GM19463 (cell line): ENCODE results near the gene TMED7.

Source experiments
- ATAC-seq: cut with Tn5 transposase; IDR thresholded peaks from one replicate; pipeline ENCODE4 v1.9.1; 2021; ENCODE audit warnings: mild to moderate bottlenecking, moderate library complexity; ENCODE audit not compliant: unreplicated experiment

TMED7 gene

GRCh38 chr5:115585265-115585664, 40.6 kb downstream of the TMED7 start:
- ATAC-seq: no peak

DNA sequence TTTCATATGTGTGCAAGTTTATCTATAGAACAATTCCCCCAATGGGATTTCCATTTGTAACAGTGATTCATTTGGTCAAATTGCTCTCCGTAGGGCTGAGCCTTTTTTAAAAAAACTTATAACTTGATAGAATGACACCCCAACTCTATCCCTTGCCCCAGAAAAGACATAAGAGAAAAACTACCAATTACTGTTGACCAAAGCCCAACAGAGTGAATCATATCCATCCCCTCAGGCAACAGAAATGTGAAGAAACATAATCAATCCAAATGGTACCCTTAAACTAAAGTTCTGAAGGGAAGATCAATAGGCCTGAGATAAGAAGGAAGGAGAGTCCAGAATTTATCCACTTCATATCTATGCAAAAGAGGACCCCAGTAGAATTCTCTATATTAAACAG, 41.3 kb downstream of the TMED7 start:
- no peak for ATAC-seq

- ATAC-seq: no peak
These were observed 42.4 kb downstream of the TMED7 start for GRCh38 chr5:115583474-115583873.

- no peak for ATAC-seq
These were observed 44.9 kb downstream of the TMED7 start for GRCh38 chr5:115580941-115581340.

DNA sequence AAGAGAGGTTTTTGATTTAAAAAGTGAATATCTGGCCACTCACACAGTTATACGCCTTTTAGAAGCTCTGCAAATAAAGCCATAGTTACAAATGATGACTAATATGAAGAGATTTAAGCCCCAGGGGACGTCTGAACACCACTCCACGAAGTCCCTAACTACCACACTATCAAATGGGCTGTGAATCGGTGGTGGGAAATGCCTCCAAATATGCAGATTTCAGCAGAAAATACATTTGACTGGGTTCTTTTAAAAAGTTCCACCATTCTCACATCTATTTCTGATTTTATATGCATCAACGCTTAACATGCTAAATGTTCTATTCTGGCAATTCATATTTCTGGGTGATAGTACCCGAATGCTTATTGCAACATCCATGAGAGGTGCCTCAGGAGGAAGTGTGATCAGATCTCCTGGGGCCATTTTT, 46.1 kb downstream of the TMED7 start:
- ATAC-seq: peak; percentile 67

- no peak for ATAC-seq
These were observed 46.6 kb downstream of the TMED7 start for GRCh38 chr5:115579216-115579615.

DNA sequence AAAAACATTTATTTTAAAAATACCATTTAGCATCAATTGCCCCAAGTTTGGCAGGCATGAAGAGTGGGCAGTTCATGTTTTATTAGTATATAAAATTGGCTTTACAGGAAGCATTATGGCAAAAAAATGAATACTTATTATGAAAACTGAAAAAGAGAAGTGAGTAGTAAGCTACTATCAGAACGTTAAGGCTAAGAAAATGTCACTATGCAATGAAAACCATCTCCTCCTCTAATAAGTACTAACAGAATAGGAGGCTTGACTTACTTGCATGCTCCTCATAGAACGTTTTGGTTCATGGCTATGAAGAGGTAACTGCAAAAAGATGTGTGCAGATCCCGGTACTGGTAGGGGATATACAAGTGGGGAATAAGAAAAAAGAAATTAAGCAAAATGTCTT, 47.2 kb downstream of the TMED7 start:
- ATAC-seq: peak; percentile 32

DNA sequence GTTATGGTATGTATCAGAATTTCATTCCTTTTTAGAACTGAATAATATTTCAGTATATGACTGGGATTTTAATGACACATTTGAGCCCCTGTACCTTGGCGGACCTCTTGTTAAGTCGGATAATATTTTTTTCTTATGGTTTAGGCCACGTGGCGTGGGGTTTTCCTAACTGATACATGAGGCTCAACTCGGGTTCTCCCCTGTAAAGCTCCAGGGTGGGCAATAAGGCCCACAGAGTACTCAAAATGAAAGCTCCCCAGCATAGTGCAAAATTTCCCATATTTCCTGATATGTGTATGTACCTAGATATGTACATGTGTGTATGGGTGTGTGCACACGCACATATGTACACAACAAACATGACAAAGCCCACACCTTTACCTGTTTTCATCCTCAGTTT, 48.1 kb downstream of the TMED7 start:
- ATAC-seq: peak; percentile 19

DNA sequence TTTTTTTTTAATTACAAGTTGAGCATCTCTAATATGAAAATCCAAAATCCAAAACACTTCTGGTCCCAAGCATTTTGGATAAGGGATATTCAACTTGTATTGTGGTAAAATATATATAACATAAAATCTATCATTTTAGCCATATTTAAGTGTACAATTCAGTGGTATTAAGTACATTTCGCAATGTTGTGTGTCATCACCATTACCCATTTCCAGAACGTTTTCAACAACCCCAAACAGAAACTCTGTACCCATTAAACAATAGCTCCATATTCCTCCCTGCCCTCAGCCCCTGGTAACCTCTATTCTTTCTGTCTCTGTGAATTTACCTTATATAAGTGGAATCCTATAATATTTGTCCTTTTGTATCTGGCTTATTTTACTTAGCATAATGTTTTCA, 48.5 kb downstream of the TMED7 start:
- no peak for ATAC-seq

DNA sequence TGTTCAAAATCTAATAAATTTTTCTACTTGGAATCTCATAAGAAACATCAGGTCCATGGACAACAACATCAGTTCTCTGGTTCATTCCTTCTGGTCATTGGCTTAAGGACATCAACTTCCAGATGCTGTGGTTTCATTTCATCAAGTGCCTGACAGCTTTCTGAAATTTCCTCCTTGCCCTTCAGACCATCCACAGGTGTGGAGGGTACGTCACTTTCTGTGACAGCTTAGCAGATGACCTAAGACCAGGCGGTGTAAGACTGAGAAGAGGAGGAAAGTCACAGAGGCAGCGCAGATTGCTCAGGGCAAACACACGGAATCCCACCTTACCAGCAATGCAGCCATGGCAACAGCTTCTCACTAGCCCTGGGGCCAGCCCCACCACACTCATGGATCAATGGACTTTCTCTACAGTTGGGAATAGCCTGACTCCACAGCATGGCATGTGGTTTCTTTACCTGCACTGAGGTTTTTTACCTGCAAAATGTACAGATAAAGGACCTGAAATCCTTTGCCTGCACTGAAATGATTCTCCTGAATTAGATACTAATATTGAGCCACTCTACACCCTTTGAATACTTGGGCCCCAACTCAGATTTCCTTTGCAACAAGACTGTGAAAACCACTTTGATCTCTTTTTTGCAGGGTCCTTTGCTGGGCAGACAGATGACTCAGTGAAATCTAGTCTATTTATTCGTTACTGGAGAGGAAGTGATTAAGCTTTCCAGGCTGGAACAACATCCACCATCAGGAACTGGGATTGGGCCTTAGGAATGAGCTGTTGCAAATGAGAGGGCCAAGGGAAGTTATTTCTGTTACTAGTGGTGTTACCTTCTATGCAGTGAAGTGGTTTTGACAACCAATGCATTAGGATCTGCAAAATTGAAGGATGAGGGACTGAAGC, 50.4 kb downstream of the TMED7 start:
- peak; percentile 29 for ATAC-seq

- ATAC-seq: no peak
These were observed 52.7 kb downstream of the TMED7 start for GRCh38 chr5:115573133-115573532.

DNA sequence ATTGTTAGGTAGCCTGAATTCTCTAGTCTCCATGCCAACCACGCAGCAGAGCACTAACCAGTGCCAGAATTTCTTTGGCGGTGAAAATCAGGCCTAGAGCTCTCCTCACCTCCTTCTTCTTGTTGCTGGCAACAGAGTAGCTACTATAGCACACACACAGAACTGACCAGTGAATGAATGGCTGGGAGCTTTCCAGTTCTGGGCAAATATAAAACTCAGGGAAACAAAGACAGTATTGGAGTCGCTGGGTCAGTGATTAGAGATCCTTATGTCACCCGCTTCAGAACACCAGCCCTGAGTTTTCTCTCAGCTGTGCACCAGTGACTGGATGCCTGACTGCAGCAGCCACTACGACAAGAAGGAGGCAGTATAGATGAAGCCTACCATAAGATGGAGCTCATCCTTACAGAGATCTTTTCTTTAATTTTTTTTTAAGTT, 54.4 kb downstream of the TMED7 start:
- no peak for ATAC-seq

DNA sequence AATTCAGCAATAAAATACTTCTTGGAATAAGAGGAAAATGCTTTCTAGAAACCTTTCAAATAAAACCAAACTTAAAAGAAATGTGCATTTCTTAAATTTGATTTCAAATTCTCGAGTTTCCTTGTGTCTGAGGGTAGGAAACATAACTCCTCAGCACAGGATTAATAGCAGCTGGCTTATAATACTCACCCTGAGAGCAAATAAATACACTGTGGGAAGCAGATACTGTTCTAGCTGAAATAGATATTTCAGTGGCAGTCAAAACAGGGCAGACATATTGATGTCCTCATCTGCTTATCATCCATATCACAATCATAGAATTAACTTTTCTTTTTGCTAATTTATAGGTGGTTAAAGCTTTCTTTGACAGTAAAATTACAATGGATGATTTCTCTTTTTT, 57.2 kb downstream of the TMED7 start:
- ATAC-seq: no peak

DNA sequence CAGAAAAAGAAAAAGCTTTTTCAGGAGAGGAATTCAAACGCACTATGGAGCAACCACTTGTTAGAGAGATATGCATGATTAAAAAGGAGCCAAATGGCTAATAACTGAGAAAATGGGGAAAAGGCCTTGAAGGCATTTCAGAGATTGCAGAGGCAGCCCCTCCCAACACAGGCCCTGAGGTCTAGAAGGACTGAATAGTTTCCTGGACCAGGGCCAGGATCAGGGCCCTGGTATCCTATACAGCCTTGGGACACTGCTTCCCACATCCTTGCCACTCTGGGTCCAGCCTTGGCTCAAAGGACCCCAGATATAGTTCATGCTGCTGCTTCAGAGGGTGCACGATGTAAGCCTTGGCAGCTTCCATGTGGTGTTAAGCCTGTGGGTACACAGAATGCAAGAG, 60.6 kb downstream of the TMED7 start:
- ATAC-seq: no peak
